Colonic mucosa (tissue), 4 donors: ENCODE data around the gene PHF20. TPM values are rescaled to one million over a fixed set of nuclear protein-coding genes. Genes with fewer than 3 reads are reported as not detected.

Experiments used
- DNase-seq: peaks from one replicate; pipeline ENCODE4 v3.0.0-alpha.2; 2020
- H3K27ac ChIP-seq: fragments of 200-600 bp; one replicate; pipeline ENCODE4 v1.8.0; 2021
- H3K27me3 ChIP-seq: fragments of 200-600 bp; one replicate; pipeline ENCODE4 v1.8.0; 2021
- H3K36me3 ChIP-seq: fragments of 200-600 bp; one replicate; pipeline ENCODE4 v1.8.0; 2021
- H3K4me1 ChIP-seq: fragments of 200-600 bp; one replicate; pipeline ENCODE4 v1.8.0; 2021; ENCODE audit warnings: mild to moderate bottlenecking
- H3K4me3 ChIP-seq: fragments of 200-600 bp; one replicate; pipeline ENCODE4 v1.8.0; 2021
- H3K9ac ChIP-seq, 2 donors: one replicate each; pipeline ENCODE4 v1.7.0; 2013; ENCODE audit warnings: control low read depth in 2 of 2, low read depth in 2 of 2, low read length in 2 of 2
- H3K9me3 ChIP-seq: fragments of 200-600 bp; one replicate; pipeline ENCODE4 v1.8.0; 2021
- CTCF ChIP-seq: fragments of 200-600 bp; IDR thresholded peaks from one replicate; pipeline ENCODE4 v1.8.0; 2022; ENCODE audit warnings: antibody characterized with exemption, mild to moderate bottlenecking
- intact Hi-C: fragments of 100-400 bp; cut with DNase I; formaldehyde crosslinking; loops from one replicate; pipeline ENCODE4 v1.14.1; 2022
- total RNA-seq, 2 donors: library from RNA; stranded (reverse); fragmentation: NEBNext Ultra II Directional in 1 of 2; extraction: Animal tissue kit (Norgen Biotek cat#: 25700) in 1 of 2; gene quantifications; one replicate each; pipeline ENCODE4 v1.2.1, GENCODE V29; 2021
- donor health status: healthy.
- donor health status: DM: no; HTN: no; CAD: no.
- donor health status: DM: no; HTN: no; CAD: no.

PHF20 gene
- total RNA-seq, 2 donors from 2014 or later, result 25.5 to 27.0 TPM

- H3K4me1 ChIP-seq, result no peaks in the 10 kb centered on the region
- peaks cover 48% of the 10 kb centered on the region for H3K36me3 ChIP-seq
- no peak overlapping the region for H3K9ac ChIP-seq
- no peak for DNase-seq
- no peaks in the 10 kb centered on the region for H3K27me3 ChIP-seq
- intact Hi-C loops, result no loop called here
- no peaks in the 10 kb centered on the region for H3K9me3 ChIP-seq
- no peak for TF ChIP-seq CTCF
- no peak overlapping the region for H3K4me3 ChIP-seq
- no peak overlapping the region for H3K27ac ChIP-seq
Measured at GRCh38 chr20:35729283-35729807, 42.5 kb upstream of the PHF20 start.

GRCh38 chr20:35729836-35730582 is 41.8 kb upstream of the PHF20 start:
- peaks cover 44% of the 10 kb centered on the region for H3K36me3 ChIP-seq
- no peaks in the 10 kb centered on the region for H3K9me3 ChIP-seq
- no peak overlapping the region for H3K9ac ChIP-seq
- intact Hi-C loops, result no loop called here
- H3K4me1 ChIP-seq, result no peaks in the 10 kb centered on the region
- TF ChIP-seq CTCF, result no peak
- H3K4me3 ChIP-seq, result no peak overlapping the region
- no peak overlapping the region for H3K27ac ChIP-seq
- H3K27me3 ChIP-seq, result no peaks in the 10 kb centered on the region
- DNase-seq, result no peak

- Histone ChIP-seq H3K27me3 (no peaks in the 10 kb centered on the region), H3K9me3 (no peaks in the 10 kb centered on the region), H3K36me3 (peaks cover 45% of the 10 kb centered on the region), H3K4me3 (no peak overlapping the region), H3K4me1 (no peaks in the 10 kb centered on the region), H3K27ac (no peak overlapping the region), H3K9ac (no peak overlapping the region)
- DNase-seq, result no peak
- intact Hi-C loops, result no loop called here
- TF ChIP-seq CTCF, result no peak
Measured at GRCh38 chr20:35730583-35731468, 41.0 kb upstream of the PHF20 start.

GRCh38 chr20:35731469-35731788 is 40.4 kb upstream of the PHF20 start:
- Histone ChIP-seq H3K4me1 (no peaks in the 10 kb centered on the region), H3K27ac (no peak overlapping the region), H3K9me3 (no peaks in the 10 kb centered on the region), H3K9ac (no peak overlapping the region), H3K27me3 (no peaks in the 10 kb centered on the region), H3K36me3 (peaks cover 51% of the 10 kb centered on the region), H3K4me3 (no peak overlapping the region)
- intact Hi-C loops, result no loop called here
- TF ChIP-seq CTCF, result no peak
- no peak for DNase-seq

- Histone ChIP-seq H3K4me1 (no peaks in the 10 kb centered on the region), H3K9me3 (no peaks in the 10 kb centered on the region), H3K9ac (no peak overlapping the region), H3K36me3 (peaks cover 54% of the 10 kb centered on the region), H3K27ac (no peak overlapping the region), H3K27me3 (no peaks in the 10 kb centered on the region), H3K4me3 (no peak overlapping the region)
- no peak for DNase-seq
- intact Hi-C loops, result no loop called here
- no peak for TF ChIP-seq CTCF
Measured at GRCh38 chr20:35731862-35732643, 39.8 kb upstream of the PHF20 start.
